Nucleus accumbens (tissue), 56 donors: Measurements from ENCODE around the gene C10orf95.

Source experiments
- DNase-seq, 56 donors: peaks; one replicate each; lab custom pipeline; 2025; lab: John Stamatoyannopoulos, UW

The C10orf95 gene

DNA sequence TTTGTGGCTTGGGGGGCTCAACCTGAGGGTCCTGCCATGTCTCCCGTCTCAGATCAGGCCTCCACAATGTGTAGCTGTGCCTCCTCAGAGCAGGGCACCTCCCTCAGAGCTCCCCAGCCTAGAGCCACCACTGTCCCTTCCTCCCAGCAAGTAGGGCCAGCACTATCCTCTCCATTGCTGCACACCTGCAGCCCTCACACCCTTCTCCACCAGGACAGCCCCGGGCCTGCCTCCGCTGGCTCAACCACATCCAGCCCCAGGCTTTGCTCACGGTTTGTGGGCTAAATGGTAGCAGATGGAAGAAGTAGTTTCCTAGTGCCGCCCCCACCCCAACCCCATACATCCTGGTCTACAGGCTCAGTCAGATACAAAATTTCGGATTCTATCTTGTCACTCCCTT, 45.7 kb downstream of the C10orf95 start:
- no peak for DNase-seq

GRCh38 chr10:102405108-102405571, 46.2 kb downstream of the C10orf95 start:
- DNase-seq, result no peak

DNA sequence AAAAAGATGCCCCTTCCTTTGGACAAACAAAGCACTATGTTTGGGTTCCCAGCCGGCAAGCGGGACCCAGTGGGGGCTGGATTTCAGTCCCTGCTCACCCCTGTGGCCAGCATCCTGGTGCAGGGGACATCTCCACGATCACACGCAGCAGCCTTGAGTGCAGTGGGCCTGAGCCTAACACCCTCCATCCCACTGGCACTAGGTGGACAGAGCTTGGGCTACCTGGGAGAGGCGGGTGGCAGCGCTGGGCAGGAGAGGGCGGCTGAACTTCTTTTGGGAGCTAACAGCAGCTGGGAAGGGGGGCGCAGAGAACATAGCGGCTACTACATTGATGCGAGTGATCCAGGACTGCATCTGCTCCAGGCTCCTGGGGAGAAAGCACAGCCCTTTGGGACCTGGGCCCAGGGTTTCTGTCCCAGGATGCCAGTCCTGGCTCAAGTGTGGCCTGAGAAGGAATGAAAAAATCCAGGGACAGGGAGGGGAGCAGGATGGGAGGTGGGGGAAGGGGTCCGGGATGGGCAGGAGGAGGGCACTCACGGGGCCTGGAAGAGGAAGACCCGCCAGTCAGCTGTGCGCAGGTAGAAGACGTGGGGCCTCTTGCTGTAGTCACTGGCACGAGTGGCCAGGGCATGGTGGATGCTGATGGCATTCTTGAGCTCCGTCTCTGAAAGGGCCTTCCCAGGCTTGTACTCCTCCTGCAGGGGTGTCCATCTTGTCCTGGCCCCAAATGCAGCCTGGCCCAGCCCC, 46.8 kb downstream of the C10orf95 start:
- no peak for DNase-seq

DNA sequence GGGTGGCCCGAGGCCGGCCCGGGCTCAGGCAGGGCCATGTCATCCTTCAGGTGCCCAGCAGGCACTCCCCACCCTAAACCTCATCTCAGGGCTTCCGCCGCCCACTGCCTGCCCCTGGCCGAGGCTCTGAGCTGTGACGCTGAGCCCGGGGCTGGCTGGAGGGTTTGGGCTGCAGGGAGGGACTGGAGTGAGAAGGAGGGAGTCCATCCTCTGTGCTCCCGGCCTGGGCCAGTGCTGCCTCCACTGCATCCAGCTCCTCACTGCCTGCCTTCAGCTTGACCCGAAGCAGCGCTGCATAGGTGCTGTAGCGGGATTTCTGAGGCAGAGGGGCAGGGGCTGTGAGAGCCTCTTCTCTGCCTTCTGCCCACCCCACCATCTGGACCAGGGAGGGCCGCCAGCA, 48.2 kb downstream of the C10orf95 start:
- no peak for DNase-seq

DNA sequence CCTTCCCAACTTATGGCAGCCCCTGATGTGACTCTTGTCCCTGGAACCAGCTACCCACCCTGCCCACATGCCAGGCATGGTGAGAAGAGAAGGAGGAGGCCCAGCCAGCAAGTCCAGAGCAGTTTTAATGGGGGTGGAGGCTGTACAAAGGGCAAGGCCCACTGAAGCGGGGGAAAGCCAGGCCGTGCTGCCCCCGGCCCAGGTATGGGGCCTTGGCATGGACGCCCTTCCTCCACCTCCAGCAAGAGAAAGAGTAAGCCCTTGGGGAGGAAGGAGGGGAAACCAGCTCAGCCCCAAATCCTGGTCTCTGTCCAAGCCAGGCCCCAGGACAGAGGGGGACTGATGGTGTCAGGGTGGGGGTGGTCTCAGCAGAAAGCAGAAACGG, 48.8 kb downstream of the C10orf95 start:
- no peak for DNase-seq

GRCh38 chr10:102401735-102402511, 49.4 kb downstream of the C10orf95 start:
- no peak for DNase-seq

DNA sequence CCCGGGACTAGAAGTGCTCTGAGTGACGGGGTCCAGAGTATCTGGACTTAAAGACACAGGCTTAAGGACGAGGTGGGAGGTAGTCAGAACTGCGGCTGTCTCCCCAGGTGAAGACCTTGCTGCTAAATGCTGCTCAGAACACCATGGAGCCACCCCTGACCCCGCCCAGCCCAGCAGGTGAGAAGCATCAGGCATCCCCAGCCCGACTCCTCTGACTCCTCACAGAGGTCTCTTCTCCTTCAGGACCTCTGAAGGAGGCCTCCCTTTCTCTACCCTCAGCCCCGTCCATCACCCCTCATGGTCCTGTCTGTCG, 50.0 kb downstream of the C10orf95 start:
- no peak for DNase-seq

DNA sequence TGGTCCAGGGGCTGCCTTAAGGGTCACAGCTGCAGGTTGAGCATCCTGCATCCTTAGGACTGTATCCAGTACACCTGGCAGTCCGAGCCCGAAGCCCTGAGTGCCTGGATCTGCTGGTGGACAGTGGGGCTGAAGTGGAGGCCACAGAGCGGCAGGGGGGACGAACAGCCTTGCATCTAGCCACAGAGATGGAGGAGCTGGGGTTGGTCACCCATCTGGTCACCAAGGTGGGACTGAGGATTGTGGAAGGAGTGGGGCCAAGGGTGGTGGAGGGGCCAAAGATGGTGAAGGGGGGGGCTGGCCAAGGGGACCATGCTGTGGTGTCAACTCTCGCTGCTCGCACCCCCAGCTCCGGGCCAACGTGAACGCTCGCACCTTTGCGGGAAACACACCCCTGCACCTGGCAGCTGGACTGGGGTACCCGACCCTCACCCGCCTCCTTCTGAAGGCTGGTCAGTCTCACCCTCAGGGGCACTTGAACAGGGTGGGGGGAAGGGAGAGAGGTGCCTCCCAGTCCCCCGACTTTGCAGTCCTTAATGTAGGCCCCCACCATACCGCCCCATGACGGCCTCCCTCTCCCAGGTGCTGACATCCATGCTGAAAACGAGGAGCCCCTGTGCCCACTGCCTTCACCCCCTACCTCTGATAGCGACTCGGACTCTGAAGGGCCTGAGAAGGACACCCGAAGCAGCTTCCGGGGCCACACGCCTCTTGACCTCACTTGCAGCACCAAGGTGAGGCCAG, 50.6 kb downstream of the C10orf95 start:
- no peak for DNase-seq

DNA sequence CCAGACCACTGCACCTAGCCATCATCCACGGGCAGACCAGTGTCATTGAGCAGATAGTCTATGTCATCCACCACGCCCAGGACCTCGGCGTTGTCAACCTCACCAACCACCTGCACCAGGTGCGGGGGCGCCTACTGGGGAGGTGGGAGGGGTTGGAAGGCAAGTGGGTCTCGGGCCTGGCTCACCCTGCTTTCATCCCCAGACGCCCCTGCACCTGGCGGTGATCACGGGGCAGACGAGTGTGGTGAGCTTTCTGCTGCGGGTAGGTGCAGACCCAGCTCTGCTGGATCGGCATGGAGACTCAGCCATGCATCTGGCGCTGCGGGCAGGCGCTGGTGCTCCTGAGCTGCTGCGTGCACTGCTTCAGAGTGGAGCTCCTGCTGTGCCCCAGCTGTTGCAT, 51.3 kb downstream of the C10orf95 start:
- DNase-seq, result peak in 2 of 56 donors; percentile 37 to 53
